ENCODE measurements around the gene CCDC24. TPM values are rescaled to one million over a fixed set of nuclear protein-coding genes. Genes with fewer than 3 reads are reported as not detected.

CCDC24 gene
- total and polyA plus RNA-seq, 2 donors (not counting 3 experiments of a cell fraction or from before 2014, with no cell fraction given) = 2.2 to 3.1 TPM

- BruUV-seq (replicated peaks) = TSS peak; percentile 8
These were observed 14.5 kb upstream of the CCDC24 start for GRCh38 chr1:43976890-43977289.

More at GRCh38 chr1:43976890-43977289, 14.5 kb upstream of the CCDC24 start:
- Histone ChIP-seq H3K79me2 (ENCODE audit: control insufficient read depth, insufficient read depth, low read length) (peaks cover 47% of the 10 kb centered on the region), H4K20me1 (replicated peaks; ENCODE audit: control insufficient read depth, extremely low read depth, insufficient read depth, low read length) (no peaks in the 10 kb centered on the region), H3K4me1 (ENCODE audit: control insufficient read depth, extremely low read depth, insufficient read depth, low read length) (peaks cover 31% of the 10 kb centered on the region), H3K4me3 (replicated peaks in 1 of 3; ENCODE audit: insufficient read depth in 1 of 3, low read depth in 1 of 3, low read length in 3 of 3) (no peak overlapping the region), H2AFZ (ENCODE audit: low read depth, low read length) (no peak overlapping the region), H3K9me1 (replicated peaks; ENCODE audit: control insufficient read depth, extremely low read depth, insufficient read depth, low read length) (no peaks in the 10 kb centered on the region), H3K27ac (ENCODE audit: insufficient read depth, low read depth, low read length) (no peak overlapping the region), H3K27me3 (ENCODE audit: control insufficient read depth in 2 of 2, insufficient read depth in 2 of 2, low read length in 2 of 2) (no peaks in the 10 kb centered on the region), H3K9me3 (replicated peaks; ENCODE audit: control insufficient read depth, insufficient read depth, low read length) (no peaks in the 10 kb centered on the region), H3K9ac (replicated peaks; ENCODE audit: extremely low read depth, insufficient read depth, low read length) (no peak overlapping the region), H3K36me3 (ENCODE audit: control insufficient read depth in 2 of 2, extremely low read depth in 1 of 2, insufficient read depth in 2 of 2, low read length in 2 of 2) (peaks cover 0 to 15% of the 10 kb centered on the region in 2 experiments), H3K4me2 (ENCODE audit: insufficient read depth, low read length) (no peak overlapping the region)
- TF ChIP-seq MYC (IDR thresholded peaks at IDR 0.05; ENCODE audit: low read depth, low read length) (no peak), EZH2 (IDR thresholded peaks at IDR 0.05; ENCODE audit: borderline replicate concordance, low read depth, low read length, severe bottlenecking) (no peak), POLR2A (IDR thresholded peaks at IDR 0.05; ENCODE audit: low read depth, low read length) (no peak), MAX (IDR thresholded peaks at IDR 0.05; ENCODE audit: insufficient read depth, insufficient read length) (no peak), FOS (IDR thresholded peaks at IDR 0.05; ENCODE audit: borderline replicate concordance, insufficient read depth, low read length) (no peak), CTCF (IDR thresholded peaks at IDR 0.05; ENCODE audit: extremely low read depth in 1 of 2, insufficient read depth in 1 of 2, low read depth in 1 of 2, low read length in 2 of 2) (no peak), GATA2 (IDR thresholded peaks at IDR 0.05; ENCODE audit: insufficient read depth, insufficient read length, low read depth, low read length) (no peak)
- ChIA-PET POLR2A (no interaction called here), CTCF (interaction anchor here (1.6 kb wide), 1 partner anchor 213 kb away, joined by 10 read pairs; no protein-coding TSS in a partner anchor)
- DNase-seq (ENCODE audit: low read depth, low spot score) = no peak
- intact Hi-C loops (cut with micrococcal nuclease) (no loop called here), dilution Hi-C loops (cut with MboI; ENCODE audit: extremely low pct_ligation_motif_present, low sequenced_read_pairs) (no loop called here)
- FAIRE-seq = no peak

All from endothelial cell of umbilical vein (primary cell).